Activated CD8-positive, alpha-beta memory T cell treated with anti-CD3 and anti-CD28 coated beads, Interleukin-2, amount 50 U/mL, for 24 hours (primary cell): ENCODE data around the gene FALEC.
A peak's percentile ranks its signal among the peaks of the same experiment; 100 is the strongest.

Experiments
- DNase-seq: peaks from one replicate; pipeline ENCODE4 v3.0.0-alpha.2; 2020; ENCODE audit errors: extremely low read depth

Gene FALEC

DNA sequence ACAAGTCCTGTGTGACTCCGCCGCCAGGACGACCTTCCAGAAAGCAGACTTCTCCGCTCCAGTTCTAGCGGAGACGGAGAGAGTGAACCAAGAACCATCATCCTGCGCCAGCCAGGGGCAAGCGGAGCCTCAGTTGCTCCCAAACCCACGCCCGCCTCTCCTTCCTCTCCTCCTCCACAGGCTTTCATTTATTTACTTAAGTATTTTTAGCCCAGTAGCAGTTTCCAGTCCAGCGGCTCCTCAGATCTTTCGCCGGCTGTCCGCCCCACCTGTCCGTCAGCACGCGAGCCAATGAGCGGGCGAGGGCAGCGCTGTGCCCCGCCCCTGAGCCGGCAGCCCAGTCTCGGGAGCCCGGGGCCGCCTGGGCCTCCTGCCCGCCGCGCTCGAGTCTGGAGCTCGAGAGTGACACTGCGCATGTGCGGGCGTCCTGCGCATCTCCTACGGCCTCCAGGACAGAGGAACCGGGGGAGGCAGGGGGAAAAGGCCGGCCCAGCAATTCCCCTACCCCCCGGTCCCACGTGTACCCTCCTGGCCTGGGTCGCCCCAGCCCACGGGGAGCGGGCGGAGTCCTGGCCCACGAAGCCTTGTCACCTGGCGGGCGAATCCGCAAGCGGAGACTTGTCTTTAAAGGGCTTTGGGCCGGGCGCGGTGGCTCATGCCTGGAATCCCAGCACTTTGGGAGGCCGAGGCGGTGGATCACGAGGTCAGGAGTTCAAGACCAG lies at the start of gene FALEC:
Gene FALEC (plus strand): TSS at position 425 of the 722 bp plus-strand sequence.
- DNase-seq = peak; percentile 69

- no peak for DNase-seq
Observed at GRCh38 chr1:150466964-150467363, 48.6 kb upstream of the FALEC start.

- no peak for DNase-seq
Observed at GRCh38 chr1:150469291-150469690, 46.3 kb upstream of the FALEC start.

DNA sequence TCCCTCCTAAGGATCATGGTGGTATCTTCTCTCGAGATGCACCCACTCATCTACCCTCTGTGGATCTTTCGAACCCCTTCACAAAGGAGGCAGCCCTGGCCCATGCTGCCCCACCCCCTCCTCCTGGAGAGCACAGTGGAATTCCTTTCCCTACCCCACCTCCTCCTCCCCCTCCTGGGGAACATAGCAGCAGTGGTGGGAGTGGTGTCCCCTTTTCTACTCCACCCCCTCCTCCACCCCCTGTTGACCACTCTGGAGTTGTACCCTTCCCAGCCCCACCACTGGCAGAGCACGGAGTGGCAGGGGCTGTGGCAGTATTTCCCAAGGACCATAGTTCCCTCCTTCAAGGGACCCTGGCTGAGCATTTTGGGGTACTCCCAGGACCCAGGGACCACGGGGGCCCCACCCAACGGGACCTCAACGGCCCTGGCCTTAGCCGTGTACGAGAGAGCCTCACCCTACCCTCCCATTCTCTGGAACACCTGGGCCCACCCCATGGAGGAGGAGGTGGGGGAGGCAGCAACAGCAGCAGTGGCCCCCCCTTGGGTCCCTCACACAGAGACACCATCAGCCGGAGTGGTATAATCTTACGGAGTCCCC lies 42.9 kb upstream of the FALEC start:
- DNase-seq = no peak

- no peak for DNase-seq
Observed at GRCh38 chr1:150473659-150474058, 41.9 kb upstream of the FALEC start.

- no peak for DNase-seq
Observed at GRCh38 chr1:150474869-150475268, 40.7 kb upstream of the FALEC start.

DNA sequence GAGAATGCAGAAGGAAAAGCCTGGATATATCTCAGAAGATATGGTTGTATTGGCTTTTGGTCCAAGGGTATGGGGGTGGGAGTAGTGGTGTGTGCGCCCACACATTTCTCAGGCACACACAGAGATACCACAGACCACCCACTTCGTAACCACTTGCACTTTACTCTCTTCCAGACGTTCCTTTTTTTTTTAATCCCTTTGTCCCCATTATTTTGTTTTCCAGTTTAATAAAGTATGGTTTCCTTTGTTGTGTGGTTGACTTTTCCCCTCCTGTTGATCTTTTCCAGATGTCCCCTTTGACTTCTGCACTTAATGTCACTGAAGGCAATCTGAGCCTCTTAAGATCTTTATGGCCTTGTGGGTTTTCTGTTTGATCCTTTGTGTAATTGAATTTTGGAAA lies 38.8 kb upstream of the FALEC start:
- no peak for DNase-seq

DNA sequence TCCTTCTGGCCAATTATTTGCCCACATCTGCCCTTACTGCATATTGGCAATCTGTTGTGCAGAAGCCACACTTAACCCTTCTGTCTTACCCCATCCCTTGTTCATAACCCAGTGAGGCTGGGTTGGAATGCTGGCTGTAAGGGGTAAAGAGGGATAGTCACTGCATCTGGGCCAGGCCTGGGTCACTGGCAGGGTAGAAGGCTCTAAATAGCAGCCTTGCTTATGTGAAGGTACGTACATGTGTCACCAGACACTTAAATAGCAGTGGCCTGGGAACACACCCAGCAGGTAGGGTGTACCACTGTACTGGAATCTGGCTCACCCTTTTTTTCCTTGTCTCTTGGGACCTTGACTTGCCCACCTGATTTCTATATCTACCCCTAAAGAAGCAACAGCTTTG lies 38.2 kb upstream of the FALEC start:
- DNase-seq = no peak

GRCh38 chr1:150477733-150478132 lies 37.8 kb upstream of the FALEC start:
- no peak for DNase-seq

GRCh38 chr1:150479370-150479769 lies 36.2 kb upstream of the FALEC start:
- no peak for DNase-seq

GRCh38 chr1:150479927-150480352 lies 35.6 kb upstream of the FALEC start:
- DNase-seq = no peak

DNA sequence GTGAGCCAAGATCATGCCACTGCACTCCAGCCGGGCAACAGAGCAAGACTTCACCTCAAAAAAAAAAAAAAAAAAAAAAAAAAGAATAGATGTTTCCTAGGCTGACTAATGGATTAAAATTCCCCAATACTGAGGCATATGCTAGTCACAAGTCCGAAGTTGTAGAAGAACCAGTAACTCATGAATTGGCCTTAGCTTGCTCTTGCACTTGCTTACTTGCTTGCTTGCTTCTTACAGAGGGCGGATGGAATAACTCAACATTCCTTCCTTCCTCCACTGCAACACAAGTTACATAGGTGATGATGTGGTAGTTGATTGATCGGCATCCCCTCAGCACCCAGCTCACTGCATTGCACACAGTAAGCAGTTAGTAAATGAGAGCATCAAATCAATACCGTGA lies 31.1 kb upstream of the FALEC start:
- no peak for DNase-seq

- no peak for DNase-seq
Observed at GRCh38 chr1:150484861-150485260, 30.7 kb upstream of the FALEC start.

GRCh38 chr1:150486966-150487762 lies 28.4 kb upstream of the FALEC start, which contains the start of gene TARS2:
Gene TARS2 (plus strand): TSS chr1:150487419. CDS start chr1:150487451, 32 bp downstream.
- peak; percentile 92 for DNase-seq

GRCh38 chr1:150487763-150488115 lies 27.8 kb upstream of the FALEC start:
- no peak for DNase-seq

DNA sequence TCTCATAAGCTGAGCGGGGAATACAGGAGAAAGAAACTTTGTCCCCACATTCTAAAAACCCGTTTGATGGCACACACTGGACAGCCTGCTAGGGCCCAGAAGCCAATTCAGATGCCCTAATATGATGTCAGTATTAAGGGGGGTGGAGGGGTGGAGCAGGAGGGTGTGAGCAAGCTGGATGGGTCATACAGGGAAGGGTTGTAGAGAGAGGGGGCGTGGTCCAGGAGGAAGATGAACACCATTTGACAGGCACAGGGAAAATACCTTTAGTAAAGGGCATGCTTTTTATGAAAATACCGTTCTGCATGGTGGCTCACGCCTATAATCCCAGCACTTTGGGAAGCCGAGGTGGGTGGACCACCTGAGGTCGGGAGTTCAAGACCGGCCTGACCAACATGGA lies 22.4 kb upstream of the FALEC start:
- DNase-seq = no peak

- no peak for DNase-seq
Observed at GRCh38 chr1:150498342-150498741, 17.2 kb upstream of the FALEC start.

- no peak for DNase-seq
Observed at GRCh38 chr1:150505431-150505830, 10.1 kb upstream of the FALEC start.

- no peak for DNase-seq
Observed at GRCh38 chr1:150507912-150508864, 7.4 kb upstream of the FALEC start, which contains the start of gene ECM1. Gene ECM1 (plus strand): TSS chr1:150508109. CDS start chr1:150508210, 101 bp downstream.

- no peak for DNase-seq
Observed at GRCh38 chr1:150508982-150509381, 6.6 kb upstream of the FALEC start.

DNA sequence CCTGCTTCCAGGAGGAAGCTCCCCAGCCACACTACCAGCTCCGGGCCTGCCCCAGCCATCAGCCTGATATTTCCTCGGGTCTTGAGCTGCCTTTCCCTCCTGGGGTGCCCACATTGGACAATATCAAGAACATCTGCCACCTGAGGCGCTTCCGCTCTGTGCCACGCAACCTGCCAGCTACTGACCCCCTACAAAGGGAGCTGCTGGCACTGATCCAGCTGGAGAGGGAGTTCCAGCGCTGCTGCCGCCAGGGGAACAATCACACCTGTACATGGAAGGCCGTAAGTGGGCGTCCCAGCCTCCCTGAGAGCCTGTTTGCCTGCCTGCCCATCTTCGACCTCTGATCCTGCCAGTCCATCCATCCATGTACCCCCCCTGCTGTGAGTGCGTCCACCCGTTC lies 4.0 kb upstream of the FALEC start:
- DNase-seq = no peak
